Measurements from ENCODE around the gene ASPG. TPM values are rescaled to one million over a fixed set of nuclear protein-coding genes. Genes with fewer than 3 reads are reported as not detected.

Gene ASPG
- total and polyA plus RNA-seq, 8 donors, result 0.16 to 0.68 (median 0.23) TPM; not detected in 2

DNA sequence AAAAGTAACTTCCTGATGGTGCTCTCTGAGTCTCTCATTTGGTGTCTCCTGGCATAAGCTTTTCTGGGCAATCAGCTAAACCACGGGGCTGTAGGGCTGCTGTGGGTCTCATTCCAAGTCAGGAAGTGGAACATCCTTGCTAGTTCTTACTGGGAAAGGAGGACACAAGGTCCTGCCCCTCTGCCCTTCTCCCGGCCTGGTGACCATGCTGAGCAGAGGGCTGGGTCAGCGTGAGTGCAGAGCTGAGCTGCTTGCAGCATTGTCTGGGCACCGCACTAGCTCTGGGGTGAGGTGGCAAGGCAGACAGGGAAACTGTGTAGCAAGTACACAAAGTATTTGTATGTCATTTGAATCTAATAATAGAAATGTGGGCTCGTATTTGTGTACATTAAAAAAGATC, 45.0 kb upstream of the ASPG start:
- Histone ChIP-seq H3K4me3 (no peak overlapping the region), H3K27me3 (no peaks in the 10 kb centered on the region), H3K9me3 (no peaks in the 10 kb centered on the region), H3K36me3 (no peaks in the 10 kb centered on the region), H3K4me1 (no peaks in the 10 kb centered on the region), H3K27ac (no peak overlapping the region)
- DNase-seq (no peak), FAIRE-seq (no peak), ATAC-seq (no peak)
- intact Hi-C loops (cut with DNase I), result no loop called here
- WGBS, 2 donors, result 36 to 60% methylated on average over 5 of the region's 5 CpGs
- TF ChIP-seq, protein P1, sequence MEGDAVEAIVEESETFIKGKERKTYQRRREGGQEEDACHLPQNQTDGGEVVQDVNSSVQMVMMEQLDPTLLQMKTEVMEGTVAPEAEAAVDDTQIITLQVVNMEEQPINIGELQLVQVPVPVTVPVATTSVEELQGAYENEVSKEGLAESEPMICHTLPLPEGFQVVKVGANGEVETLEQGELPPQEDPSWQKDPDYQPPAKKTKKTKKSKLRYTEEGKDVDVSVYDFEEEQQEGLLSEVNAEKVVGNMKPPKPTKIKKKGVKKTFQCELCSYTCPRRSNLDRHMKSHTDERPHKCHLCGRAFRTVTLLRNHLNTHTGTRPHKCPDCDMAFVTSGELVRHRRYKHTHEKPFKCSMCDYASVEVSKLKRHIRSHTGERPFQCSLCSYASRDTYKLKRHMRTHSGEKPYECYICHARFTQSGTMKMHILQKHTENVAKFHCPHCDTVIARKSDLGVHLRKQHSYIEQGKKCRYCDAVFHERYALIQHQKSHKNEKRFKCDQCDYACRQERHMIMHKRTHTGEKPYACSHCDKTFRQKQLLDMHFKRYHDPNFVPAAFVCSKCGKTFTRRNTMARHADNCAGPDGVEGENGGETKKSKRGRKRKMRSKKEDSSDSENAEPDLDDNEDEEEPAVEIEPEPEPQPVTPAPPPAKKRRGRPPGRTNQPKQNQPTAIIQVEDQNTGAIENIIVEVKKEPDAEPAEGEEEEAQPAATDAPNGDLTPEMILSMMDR (IDR thresholded peaks at IDR 0.05), result no peak

DNA sequence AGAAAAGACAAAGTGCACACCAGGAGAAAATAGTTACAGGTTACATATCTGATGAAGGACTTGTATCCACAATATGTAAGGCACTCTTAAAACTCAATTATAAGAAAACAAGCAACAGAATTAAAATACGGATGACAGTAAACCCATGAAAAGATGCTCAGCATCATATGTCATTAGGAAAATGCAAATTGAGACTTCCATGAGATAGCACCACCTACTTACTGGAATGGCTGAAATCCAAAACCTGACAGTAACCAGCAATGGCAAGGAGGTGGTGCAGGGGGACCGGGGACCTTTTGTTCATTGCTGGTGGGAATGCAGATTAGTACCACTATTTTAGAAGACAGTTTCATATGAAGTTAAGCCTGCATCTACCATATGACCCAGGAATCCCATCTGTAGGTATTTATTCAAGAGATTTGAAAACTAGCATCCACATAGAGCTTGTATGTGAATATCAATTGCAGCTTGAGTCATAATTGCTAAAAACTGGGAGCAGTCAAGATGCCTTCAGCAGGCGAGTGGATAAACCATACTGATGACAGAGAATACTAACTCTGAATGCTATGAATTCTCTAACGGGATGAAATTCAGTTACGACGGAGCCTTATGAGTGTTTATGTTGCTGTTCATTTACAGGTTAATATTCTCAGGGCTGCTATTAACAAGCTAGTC, 43.9 kb upstream of the ASPG start:
- DNase-seq, result no peak
- intact Hi-C loops (cut with DNase I), result no loop called here
- 81 to 87% methylated on average over 6 of the region's 6 CpGs for WGBS, 2 donors
- TF ChIP-seq, protein P1 (IDR thresholded peaks at IDR 0.05), result no peak
- no peak for FAIRE-seq
- Histone ChIP-seq H3K27me3 (no peaks in the 10 kb centered on the region), H3K4me1 (no peaks in the 10 kb centered on the region), H3K4me3 (no peak overlapping the region), H3K9me3 (no peaks in the 10 kb centered on the region), H3K36me3 (no peaks in the 10 kb centered on the region), H3K27ac (no peak overlapping the region)
- no peak for ATAC-seq

DNA sequence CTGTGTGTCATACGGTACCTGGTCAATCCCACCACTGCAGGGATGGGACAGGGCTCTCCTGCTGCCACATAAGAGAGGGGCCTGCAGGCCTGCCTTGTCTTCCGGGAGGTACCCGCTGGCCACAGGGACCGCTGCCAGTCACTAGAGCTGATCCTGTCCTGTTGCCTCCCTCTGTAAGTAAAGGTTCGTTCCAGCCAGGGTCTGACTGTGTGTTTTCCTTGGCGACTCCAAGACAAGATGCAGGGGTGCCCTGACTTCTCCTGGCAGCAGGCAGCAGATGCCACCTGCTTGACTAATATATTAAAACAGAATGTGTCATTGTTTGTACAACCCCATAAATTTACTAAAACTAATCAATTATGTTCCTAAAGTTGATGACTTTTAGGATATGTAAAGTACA, 41.5 kb upstream of the ASPG start:
- TF ChIP-seq, protein P1 (IDR thresholded peaks at IDR 0.05), result no peak
- no peak overlapping the region for H3K27ac ChIP-seq
- ATAC-seq, result no peak
- intact Hi-C loops (cut with DNase I), result no loop called here
- FAIRE-seq, result no peak
- WGBS, 2 donors, result 92 to 94% methylated on average over 6 of the region's 6 CpGs
- H3K9me3 ChIP-seq, result no peaks in the 10 kb centered on the region
- no peak for DNase-seq
- no peaks in the 10 kb centered on the region for H3K4me1 ChIP-seq
- no peaks in the 10 kb centered on the region for H3K36me3 ChIP-seq
- no peak overlapping the region for H3K4me3 ChIP-seq
- no peaks in the 10 kb centered on the region for H3K27me3 ChIP-seq

DNA sequence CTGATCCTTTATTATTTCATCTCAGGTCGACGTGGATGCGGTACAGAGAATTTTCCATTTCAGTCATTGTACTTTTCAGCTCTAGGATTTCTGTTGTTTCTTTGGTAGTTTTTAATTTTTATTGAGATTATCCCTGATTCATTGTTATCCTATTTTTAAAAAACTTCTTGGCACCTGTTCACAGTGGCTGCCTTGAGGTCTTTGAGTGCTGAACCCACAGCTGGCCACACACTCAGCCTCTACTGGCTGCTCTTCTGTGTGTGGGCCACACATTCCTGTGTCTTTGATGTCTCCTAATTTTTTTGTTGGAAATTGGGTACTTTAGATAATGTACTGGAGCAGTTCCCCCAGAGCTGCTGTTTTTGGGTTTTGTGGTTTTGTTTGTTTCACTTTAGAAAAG, 37.7 kb upstream of the ASPG start:
- no peaks in the 10 kb centered on the region for H3K27me3 ChIP-seq
- no peak for DNase-seq
- H3K4me3 ChIP-seq, result no peak overlapping the region
- no peaks in the 10 kb centered on the region for H3K4me1 ChIP-seq
- TF ChIP-seq, protein P1 (IDR thresholded peaks at IDR 0.05), result no peak
- H3K9me3 ChIP-seq, result no peaks in the 10 kb centered on the region
- intact Hi-C loops (cut with DNase I), result no loop called here
- H3K36me3 ChIP-seq, result no peaks in the 10 kb centered on the region
- H3K27ac ChIP-seq, result no peak overlapping the region
- ATAC-seq, result no peak
- WGBS, 2 donors, result 91 to 94% methylated on average over 3 of the region's 3 CpGs
- FAIRE-seq, result no peak

DNA sequence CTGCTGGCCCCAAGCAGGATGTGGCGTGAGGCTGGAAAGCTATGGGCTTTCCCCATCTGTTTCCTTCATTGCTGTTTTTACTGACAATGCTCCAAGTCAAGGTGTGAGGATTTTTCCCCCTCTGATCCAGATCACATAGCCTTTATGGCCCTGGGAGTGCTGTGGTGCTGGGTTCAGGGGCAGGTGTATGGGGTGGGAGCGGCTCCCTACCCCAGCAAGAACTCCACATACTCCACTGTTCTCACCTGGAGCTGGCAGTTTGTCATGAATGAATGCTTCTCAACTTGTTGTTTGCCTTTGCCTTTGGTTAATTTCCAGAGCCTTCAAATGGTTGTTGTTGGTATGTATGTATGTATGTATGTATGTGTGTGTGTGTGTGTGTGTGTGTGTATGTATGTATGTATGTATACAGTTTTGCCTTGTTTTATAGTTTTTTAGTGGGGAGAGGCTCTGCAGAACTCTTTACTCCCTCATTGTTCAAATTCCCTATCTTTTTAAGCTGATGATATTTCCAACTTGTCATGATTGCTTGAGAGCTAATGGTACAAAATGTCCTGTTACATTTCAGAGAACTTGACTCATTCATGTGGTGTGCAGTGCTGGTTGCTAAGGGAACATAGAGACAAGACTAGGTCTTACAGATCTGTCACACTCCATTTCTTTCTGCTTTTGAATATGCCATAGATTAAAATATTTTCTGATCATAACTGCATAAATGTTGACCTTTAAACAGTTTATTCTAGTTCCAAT, 36.6 kb upstream of the ASPG start:
- 91 to 95% methylated on average over 2 of the region's 2 CpGs for WGBS, 2 donors
- Histone ChIP-seq H3K4me3 (no peak overlapping the region), H3K4me1 (no peaks in the 10 kb centered on the region), H3K27me3 (no peaks in the 10 kb centered on the region), H3K9me3 (no peaks in the 10 kb centered on the region), H3K36me3 (no peaks in the 10 kb centered on the region), H3K27ac (no peak overlapping the region)
- ATAC-seq (peak in 3 of 4 donors; percentile 39 to 89 (median 87)), DNase-seq (no peak), FAIRE-seq (peak; percentile 13)
- intact Hi-C loops (cut with DNase I), result no loop called here
- TF ChIP-seq, protein P1 (IDR thresholded peaks at IDR 0.05), result no peak
